ENCODE measurements around the gene DNAJA3.

Gene DNAJA3

DNA sequence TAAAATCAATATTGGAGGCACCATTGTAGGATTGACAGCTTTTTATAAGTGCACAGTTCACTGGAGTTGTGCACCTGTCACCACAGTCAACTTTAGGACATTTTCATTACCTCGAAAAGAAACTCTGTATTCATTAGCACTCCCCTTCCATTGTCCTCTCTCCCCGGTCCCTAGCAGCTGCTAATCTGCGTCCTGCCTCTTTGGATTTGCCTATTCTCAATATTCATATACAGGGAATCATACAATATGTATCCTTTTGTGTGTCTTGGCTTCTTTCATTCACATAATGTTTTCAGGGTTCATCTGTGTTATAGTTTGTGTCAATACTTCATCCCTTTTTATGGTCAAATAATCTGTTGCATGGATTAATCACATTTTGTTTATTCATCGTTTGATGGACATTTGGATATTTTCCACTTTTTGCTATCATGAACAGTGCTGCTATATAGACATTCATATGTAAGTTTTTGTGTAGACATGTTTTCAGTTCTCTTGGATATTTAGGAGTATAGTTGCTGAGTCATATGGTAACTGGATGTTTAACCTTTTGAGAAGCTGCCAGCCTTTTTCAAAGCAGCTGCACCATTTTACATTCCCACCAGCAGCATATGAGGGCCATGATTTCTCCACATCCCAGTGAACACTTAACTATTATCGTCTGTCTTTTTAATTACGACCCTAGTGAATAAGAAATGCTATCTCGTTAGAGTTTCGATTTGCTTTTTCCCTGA, 9.8 kb downstream of the DNAJA3 start:
- no peak for DNase-seq

DNA sequence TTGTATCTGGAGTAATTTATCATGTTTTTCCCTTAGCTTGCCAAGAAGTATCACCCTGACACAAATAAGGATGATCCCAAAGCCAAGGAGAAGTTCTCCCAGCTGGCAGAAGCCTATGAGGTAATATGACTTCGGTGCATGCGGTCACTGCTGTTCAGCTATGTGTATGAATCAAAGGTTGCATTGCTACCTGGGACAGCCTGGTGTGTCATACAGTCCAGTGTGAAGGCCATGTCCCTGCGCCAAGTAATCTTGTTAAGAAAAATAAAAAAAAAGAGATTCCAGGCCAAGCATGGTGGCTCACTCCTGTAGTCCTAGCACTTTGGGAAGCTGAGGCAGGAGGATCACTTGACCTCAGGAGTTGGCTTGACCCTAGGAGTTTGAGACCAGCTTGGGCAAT, 11.7 kb downstream of the DNAJA3 start:
- no peak for DNase-seq

DNA sequence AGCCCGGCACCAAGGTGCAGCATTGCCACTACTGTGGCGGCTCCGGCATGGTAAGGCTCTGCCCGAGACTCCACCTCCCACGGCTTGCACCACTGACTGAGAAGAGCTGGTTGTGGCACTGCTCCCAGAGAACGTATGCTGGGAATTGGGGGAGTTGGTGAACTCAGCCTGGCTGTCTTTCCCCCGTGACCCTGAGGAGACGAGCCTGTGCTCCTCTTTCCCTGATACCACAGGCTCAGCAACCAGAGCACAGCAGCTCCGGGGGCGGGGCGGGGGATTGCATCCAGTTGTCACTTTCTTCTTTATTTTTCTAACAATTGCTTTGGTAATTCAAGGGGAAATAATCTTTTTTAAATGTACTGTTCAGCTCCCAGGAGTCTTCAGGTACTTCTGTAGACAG, 16.7 kb downstream of the DNAJA3 start:
- DNase-seq, result no peak

DNA sequence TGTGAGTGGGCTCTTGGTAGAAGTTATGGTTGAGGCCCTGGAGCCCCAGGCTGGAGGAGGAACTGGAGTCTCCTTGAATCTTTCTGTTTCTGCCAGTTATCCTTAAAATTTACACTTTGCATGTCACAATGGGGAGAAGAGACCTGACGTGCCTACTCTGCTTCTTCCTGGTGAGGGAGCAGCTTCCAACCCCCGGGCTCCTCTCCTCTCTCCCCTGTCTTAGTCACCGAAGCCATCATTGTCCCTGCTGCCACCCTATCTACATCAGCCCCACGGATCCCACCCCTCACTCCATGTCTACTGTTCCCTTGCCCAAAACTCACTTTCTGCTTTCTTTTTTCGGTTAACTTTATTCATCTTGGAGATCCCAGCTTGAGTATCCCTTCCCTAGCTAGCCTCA, 17.6 kb downstream of the DNAJA3 start:
- no peak for DNase-seq

DNA sequence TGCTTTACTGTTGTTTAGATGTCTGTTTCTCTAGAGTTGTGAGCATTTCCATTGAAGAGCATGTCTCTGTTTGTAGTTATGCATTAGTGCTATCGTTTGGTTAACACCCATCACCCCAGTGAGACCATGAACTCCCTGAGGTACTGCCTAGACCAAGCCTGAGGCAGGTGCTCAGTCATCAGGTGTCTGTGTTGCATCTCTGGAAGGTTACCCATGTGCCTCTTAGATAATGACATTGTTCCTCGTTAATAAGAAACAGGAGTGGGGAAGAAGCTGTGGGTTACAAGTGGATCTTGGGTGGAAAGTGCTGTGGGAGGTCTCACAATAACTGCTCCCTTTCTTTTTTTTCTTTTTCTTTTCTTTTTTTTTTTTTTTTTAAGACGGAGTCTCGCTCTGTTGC, 18.3 kb downstream of the DNAJA3 start:
- no peak for DNase-seq

DNA sequence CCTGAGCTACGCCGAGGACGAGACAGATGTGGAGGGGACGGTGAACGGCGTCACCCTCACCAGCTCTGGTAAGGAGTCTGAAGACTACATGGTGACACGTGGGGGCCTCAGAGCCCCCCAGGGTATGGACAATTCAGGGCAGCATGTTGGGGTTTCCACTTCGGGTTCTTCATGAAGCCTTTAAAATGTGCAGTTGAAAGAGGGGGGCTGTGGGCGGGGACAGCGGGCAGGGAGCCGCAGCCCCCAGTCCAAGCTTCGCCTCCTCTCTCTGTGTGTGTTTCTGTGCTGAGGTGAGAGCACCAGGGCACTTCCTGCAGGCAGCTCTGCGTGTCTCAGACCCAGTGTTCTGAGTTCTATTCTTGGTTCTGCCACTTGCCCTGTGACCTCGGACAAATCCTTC, 24.8 kb downstream of the DNAJA3 start:
- no peak for DNase-seq

DNA sequence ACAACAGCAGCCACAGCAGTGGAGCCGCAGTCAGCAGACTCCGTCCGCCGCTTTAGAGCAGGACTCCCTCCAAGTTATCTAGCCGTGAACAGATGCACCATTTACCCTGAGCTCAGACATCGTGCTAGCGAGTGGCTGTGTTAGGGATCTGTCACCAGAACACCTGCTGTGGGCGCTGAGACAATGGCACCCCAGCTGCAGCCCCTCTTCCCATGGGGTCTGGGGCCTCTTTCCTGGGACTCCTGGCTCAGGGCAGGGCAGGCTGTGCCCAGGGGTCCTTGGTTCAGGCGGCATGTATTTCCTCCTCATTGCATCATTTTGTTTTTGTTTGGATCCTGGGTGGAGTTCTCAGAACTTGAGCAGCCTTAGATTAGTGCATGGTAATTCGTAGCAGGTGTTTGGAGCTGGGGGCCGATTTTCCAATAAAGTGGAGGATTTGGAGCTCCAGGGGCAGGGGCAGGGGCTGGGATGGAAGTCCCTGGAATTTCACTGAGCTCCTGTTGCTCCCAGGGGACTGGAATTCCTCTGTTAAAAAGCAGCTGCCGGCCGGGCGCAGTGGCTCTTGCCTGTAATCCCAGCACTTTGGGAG, 25.4 kb downstream of the DNAJA3 start:
- DNase-seq, result no peak

DNA sequence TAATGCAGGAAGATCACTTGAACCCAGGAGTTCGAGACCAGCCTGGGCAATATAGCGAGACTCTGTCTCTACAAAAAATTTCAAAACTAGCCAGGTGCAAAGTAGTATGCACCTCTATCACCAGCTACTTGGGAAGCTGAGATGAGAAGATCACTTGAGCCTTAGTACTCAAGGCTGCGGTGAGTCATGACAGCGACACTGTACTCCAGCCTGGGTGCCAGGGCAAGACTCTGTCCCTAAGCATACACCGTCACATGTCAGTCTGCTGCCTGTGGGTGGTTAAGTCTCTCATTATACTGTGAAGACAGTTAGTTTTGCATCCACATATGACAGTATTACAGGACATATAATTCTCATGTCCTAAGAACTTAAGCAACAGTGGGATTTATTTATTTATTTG, 27.0 kb downstream of the DNAJA3 start:
- DNase-seq, result no peak

DNA sequence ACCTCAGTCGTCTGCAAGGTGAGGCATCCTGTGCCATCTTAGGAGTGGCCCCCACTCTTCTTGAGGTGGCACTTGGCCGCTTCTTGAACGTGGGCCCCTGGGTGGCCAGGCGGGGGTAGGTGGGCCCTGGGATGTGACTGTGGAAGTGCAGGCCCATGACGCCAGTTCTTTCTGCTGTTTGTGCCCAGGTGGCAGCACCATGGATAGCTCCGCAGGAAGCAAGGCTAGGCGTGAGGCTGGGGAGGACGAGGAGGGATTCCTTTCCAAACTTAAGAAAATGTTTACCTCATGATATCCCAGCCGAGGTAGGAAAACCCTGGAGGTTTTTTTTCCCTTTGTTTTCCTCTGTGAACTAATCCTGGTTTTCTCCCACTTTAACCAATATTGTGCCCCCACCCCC, 29.0 kb downstream of the DNAJA3 start:
- no peak for DNase-seq

DNA sequence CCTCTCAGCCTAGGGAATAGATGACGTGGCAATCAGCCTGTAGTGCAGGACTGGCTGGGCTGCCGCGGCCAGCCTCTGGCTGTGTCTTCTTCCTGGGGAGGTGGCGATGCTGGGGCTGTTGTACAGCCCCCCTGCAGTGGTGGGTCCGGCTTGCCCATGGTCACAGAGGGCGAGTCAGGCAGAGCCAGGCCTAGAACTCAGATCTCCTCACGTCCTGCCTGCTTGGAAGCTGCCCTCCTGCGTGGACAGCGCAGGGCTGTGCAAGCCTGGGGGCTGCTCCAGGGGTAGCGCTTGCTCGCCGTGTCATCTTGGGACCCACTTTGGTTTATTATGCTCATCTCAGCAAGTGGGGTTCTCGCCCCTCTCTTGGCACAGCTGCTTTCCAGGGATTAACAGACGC, 29.4 kb downstream of the DNAJA3 start:
- no peak for DNase-seq

DNA sequence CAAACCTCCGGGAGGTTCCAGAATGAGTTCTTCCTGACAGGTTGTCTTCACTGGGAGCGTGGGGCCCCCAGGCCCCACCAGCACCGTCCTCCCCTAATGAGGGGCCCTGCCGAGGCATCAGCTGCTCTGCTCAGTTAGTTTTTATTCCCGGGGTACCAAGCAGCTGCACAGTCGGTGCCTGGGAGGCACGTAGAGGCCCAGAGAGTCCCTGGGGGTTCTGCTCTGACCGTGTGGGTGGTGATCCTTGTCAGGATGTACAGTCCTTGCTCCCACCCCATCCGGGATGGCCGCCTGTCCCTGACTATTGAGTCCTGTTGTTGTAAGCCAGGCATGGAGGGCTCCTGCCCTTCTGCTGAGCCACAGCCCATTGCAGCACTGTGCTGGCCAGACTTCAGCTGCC, 30.3 kb downstream of the DNAJA3 start:
- DNase-seq, result no peak

DNA sequence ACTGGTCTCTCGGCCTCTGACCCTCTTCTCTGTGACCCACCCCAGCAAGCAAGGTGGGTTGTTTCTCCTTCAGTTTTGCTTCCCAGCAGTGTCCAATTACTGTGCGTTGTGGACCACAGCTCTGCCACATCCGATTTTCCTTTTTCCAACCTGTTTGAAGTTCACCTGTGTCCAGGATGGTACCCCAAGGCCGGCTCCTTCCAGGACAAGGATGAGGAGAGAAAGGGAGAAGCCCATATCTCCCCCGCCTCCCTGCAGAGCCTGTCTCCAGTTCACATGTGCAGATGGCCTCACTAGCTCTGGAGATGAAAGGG, 35.2 kb downstream of the DNAJA3 start:
- DNase-seq, result no peak

DNA sequence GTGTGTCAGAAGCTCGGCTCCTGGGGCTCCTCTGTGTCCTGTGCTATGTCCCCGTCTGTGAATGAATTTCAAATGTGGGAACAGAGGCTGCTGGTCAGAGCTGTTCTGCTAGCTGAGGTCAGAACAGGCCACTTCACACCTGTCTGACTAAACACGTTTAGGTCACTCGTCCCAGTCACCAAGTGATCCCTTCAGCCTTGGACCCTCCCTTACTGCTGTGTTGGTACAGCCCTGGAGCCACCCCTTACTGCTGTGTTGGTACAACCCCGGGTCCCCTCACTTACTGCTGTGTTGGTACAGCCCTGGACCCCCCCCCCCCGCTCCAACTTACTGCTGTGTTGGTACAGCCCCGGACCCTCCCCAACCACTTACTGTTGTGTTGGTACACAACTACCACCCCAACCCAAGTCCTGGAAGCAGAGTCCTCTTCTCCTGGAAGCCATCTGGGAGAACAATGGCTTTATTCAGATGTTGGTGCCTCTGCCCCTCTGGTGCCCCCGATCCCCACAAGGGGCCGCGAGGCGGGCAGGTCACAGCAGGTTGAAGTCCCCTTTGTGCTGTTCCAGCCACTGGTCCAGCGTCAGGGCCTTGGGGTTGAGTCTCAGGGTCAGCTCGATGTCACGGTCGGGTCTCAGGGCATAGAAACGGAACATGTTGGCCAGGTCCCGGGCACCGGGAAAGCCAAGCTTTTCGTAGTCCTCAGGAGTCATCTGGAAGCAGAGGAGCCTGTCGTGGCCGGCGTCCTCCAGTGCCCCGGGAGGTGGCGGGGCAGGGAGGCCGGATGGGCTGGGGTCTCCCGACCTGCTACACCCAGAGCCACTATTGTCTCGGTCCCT, 35.8 kb downstream of the DNAJA3 start:
- DNase-seq, result peak; percentile 13

DNA sequence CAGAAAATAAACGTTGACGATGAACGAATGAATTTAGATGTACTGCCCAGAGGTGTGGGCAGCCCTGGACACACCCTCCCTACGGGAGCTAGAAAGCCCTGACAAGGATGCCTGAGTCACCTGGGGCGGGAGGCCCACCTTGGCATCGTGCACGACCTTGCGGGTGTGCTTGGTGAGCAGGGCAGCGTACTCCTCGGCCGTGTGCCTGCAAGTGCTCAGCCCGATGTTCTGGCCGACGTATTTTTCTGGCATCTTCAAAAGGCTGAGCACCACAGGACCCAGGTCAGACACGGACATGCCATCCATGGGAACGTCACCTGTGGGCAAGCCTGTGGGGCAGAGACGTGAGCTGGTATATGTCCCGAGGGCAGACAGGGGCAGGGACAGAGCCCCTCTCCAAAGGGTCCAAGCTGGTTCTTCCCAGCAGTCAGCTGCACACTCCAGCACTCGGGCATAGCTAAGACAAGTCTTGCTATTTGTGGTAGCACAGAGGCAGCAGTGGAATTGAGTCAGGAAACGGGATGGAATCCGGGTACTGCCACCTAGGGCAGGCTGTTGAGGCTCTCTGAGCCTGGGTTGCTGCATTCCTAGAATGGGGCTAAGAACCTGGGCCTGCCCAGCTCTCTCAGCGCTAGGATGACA, 38.0 kb downstream of the DNAJA3 start:
- DNase-seq, result no peak

DNA sequence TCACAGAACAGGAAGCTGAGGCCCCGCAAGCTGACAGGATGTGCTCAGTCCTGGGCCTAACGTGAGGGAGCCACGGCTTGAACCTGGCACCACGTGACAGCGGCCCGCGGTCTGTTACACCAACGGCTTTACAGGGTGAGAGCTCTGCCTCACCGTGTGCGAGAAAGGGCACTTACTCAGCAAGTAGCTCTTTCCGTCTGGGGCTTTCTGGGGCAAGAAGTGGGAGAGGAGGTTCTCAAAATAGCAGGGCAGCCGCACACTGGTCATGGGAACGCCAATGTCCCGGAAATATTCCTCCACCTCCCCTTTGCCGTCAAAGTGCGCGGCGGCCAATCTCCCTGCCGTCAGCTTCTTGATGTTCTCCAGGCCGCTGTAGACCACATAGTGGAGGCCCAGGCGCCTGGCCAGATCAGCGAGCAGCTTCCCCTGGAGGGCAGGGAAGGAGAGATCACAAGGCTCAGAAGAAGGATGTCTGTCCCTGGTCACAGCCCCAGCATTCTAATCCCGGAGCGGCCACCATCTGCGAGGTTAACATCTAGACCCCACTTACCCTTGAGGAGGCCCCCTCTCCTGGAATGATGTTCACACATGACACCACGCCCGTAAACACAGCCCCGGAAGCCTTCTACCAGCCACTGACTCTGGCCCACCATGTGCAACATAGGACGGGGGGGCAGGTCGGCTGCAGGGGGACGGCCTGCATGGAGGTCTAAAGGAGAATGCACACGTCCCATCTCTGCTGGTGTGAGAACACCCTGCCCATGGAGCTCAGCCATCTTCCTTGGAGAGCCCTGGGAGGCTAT, 40.5 kb downstream of the DNAJA3 start:
- DNase-seq, result no peak

DNA sequence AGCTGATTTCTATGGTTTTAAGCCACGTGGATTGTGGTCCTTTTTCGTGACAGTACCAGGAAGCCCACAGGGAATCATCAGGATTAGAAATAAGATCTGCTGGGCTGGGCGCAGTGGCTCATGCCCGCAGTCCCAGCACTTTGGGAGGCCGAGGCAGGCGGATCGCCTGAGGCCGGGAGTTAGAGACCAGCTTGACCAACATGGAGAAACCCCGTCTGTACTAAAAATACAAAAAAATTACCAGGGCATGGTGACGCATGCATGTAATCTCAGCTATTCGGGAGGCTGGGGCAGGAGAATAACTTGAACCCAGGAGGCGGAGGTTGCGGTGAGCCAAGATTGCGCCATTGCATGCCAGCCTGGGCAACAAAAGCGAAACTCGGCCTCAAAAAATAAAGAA, 42.2 kb downstream of the DNAJA3 start:
- no peak for DNase-seq

DNA sequence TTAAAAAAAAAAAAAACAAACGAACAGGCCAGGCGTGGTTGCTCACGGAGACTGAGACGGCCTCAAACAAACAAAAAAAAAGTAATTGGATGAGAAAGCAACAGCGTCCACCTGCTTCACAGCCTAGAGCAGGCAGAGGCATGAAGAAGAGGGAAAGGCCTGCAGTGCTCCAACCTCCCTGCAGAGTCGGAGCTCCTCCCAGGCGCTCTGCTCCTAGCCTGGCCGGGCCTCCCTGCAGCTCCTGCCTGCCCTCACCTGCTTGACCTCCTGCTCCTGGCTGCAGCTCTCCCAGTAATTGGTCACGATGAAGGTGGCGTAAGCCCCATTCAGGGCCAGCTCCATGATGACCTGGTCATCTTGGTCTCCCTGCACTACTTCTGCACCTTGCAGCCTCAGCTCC, 43.3 kb downstream of the DNAJA3 start:
- DNase-seq, result no peak

DNA sequence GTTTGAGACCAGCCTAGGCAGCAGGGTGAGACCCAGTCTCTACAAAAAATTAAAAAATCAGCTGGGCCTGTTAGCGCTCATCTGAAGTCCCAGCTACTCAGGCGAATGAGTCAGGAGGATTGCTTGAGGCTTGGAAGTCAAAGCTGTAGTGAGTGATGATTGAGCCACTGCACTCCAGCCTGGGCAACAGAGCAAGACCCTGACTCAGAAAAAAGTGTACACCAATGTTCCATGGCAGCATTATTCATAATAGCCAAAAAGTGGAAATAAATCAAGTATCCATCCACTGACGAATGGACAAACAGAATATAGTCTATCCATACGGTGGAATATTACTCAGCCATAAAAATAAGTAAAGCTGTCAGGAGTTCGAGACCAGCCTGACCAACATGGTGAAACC, 46.2 kb downstream of the DNAJA3 start:
- no peak for DNase-seq

DNA sequence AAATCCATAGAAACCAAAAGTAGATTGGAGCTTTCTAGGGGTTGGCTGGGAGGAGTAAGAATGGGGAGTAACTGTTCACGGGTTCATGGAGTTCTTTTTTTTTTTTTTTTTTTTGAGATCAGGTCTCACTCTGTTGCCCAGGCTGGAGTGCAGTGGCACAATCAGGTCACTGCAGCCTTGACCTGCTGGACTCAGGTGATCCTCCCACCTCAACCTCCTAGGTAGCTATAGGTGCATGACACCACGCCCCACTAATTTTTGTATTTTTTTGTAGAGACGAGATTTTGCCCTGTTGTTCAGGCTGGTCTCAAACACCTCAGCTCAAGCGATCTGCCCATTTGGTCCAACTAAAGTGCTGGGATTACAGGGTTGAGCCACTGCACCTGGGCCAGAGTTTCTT, 47.2 kb downstream of the DNAJA3 start:
- no peak for DNase-seq

DNA sequence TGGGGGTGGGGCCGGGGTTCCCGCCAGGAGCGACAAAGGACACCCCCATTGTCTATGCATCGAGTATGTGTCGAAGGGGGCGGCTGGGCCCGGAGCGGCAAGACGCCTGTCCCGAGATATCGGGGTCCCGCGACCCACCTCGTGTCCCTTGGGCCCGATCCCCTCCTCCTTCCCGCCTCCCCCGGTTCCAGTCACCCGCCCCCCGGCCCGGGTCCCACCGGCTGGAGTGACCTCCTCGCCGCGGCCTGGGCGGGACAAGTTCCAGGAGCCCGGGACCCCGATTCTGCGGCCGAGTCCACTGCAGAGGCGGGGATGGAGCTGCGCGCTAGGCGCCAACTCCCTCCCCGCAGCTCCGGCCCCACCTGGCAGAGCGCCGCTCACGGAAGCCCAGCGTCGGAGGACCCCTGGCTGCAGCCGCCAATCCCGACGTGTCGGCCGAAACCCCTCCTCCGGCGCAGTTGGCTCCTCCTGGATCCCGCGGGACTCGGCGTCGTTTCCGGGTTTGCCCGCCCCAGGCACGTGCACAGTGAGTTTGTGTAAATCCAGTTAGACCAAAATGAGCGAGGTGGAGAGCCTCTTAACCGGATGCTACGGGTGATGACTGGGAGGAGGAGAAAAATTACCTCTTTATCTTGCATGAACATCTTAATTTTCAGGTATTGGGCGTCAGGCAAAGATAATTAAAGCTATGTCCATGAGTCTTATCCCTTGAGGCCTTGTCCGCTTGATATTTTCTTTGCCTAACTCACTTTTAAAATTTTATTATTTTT, 48.7 kb downstream of the DNAJA3 start, which contains the start of gene NMRAL1:
NMRAL1 (minus strand) TSS at position 434 of the 770 bp plus-strand sequence. CDS start 493 bp downstream, outside the sequence.
- DNase-seq, result peak; percentile 71

DNA sequence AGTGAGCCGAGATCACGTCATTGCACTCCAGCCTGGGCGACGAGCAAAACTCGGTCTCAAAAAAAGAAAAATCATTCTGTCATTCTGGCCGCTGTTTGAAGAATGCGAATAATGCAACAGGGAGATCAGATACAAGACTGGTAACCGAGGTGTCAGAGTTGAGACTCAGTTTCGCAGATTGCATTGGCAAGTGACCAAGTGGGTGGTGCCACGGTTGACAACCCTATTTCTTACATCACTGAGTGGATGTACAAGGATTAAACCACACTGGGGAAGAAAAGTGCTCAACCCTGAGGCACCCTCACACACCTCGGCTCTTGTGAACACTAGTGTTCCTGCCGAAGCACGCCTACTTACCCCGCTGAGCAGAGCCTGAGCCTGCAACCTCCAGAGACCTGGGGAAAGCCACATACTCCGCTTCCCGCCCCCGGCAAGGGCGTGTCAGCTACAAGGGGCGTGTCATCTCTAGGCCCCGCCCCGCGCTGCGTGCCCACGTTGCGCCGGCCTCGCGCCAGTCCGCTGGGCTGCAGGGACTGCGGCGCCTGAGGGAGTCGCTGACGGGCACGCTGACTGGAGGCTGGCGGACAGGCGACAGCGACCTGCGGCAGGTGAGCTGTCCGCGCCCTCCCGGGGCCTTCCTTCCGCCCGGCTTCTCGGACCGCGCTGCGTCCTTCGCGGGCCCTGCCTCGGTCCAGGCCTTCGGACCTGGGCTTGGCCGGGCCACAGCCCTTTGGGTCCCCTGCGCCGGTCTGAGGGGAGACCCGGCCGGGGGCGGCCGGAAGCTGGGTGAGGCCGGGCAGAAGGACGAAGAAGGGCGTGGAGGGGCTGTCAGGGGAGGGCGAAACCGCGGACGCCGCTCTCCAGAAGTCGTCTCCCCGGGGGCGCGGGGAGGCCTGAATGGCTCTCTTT, 50.5 kb downstream of the DNAJA3 start, which contains the start of gene HMOX2:
HMOX2 (plus strand) TSS at position 519 of the 909 bp plus-strand sequence. CDS start 29,127 bp downstream, outside the sequence.
- DNase-seq, result peak; percentile 93

All from midbrain (tissue), 1 donor.